ENCODE measurements around the gene CNTN5. TPM values are rescaled to one million over a fixed set of nuclear protein-coding genes. Genes with fewer than 3 reads are reported as not detected.

The CNTN5 gene
- total RNA-seq, 3 donors from 2014 or later (not counting 1 experiment from before 2014, with no cell fraction given) = not detected

DNA sequence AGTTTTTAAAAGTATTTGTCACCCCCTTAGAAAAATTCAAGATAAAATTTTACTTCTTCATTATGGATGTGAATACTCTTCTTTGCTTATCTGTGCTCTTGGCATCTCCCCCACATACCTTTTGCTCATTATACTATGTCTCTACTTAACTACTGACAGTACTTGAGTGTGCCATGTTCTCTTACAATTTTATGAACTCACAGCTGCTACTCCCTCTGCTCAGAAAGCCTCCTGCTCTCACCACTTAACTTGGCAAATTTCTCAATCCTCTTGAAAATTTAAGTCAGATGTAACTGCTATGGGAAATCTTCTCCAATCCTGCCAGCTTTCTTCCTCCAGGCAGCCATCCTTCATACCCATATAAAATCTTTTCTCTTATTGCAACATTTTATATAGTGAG, 163.4 kb downstream of the CNTN5 start:
- no peaks in the 10 kb centered on the region for H3K4me1 Mint-ChIP-seq
- peaks cover 19 to 28% of the 10 kb centered on the region in 2 donors for H3K9me3 Mint-ChIP-seq
- no peaks in the 10 kb centered on the region for H3K4me1 ChIP-seq (ENCODE audit: control insufficient read depth, insufficient read depth, low read length)
- TF ChIP-seq, protein P1, sequence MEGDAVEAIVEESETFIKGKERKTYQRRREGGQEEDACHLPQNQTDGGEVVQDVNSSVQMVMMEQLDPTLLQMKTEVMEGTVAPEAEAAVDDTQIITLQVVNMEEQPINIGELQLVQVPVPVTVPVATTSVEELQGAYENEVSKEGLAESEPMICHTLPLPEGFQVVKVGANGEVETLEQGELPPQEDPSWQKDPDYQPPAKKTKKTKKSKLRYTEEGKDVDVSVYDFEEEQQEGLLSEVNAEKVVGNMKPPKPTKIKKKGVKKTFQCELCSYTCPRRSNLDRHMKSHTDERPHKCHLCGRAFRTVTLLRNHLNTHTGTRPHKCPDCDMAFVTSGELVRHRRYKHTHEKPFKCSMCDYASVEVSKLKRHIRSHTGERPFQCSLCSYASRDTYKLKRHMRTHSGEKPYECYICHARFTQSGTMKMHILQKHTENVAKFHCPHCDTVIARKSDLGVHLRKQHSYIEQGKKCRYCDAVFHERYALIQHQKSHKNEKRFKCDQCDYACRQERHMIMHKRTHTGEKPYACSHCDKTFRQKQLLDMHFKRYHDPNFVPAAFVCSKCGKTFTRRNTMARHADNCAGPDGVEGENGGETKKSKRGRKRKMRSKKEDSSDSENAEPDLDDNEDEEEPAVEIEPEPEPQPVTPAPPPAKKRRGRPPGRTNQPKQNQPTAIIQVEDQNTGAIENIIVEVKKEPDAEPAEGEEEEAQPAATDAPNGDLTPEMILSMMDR (IDR thresholded peaks at IDR 0.05) = no peak
- H3K36me3 ChIP-seq (ENCODE audit: control insufficient read depth, insufficient read depth, low read length) = no peaks in the 10 kb centered on the region
- H3K27ac Mint-ChIP-seq = no peak overlapping the region
- no peaks in the 10 kb centered on the region for H3K27me3 Mint-ChIP-seq (ENCODE audit: low read depth in 2 of 2)
- ATAC-seq = no peak
- DNase-seq = no peak
- H3K27me3 ChIP-seq (ENCODE audit: control insufficient read depth, insufficient read depth, low read length) = no peaks in the 10 kb centered on the region
- no peak overlapping the region for H3K4me3 Mint-ChIP-seq
- no peak overlapping the region for H3K4me3 ChIP-seq (ENCODE audit: low read length)
- intact Hi-C loops (cut with micrococcal nuclease) = no loop called here
- H3K27ac ChIP-seq (ENCODE audit: low read length) = no peak overlapping the region
- H3K9me3 ChIP-seq (ENCODE audit: control insufficient read depth, insufficient read depth, low read length) = no peaks in the 10 kb centered on the region
- peaks cover 7% of the 10 kb centered on the region for H3K36me3 Mint-ChIP-seq

DNA sequence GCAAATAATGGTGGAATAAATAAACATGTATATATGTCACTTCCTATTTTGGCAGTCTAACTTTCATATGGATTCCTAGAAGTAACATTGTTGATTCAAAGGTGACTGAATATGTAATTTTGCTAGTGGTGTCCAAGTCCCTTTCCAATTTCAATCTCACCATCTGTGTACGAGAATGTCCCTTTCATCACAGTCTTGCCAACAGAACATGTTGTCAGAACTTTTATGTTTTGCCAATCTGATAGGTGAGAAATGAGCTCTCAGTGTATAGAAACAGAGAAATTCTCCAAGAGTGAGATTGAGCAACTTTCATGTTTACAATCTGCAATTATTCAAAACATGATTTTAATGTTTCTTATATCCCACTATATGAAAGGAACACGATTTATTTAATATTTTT, 167.5 kb downstream of the CNTN5 start:
- intact Hi-C loops (cut with micrococcal nuclease) = no loop called here
- Histone ChIP-seq H3K36me3 (ENCODE audit: control insufficient read depth, insufficient read depth, low read length) (no peaks in the 10 kb centered on the region), H3K4me1 (ENCODE audit: control insufficient read depth, insufficient read depth, low read length) (no peaks in the 10 kb centered on the region), H3K4me3 (ENCODE audit: low read length) (no peak overlapping the region), H3K27me3 (ENCODE audit: control insufficient read depth, insufficient read depth, low read length) (no peaks in the 10 kb centered on the region), H3K9me3 (ENCODE audit: control insufficient read depth, insufficient read depth, low read length) (no peaks in the 10 kb centered on the region), H3K27ac (ENCODE audit: low read length) (no peak overlapping the region)
- Mint-ChIP-seq H3K36me3 (peaks cover 22% of the 10 kb centered on the region), H3K9me3 (peaks cover 22 to 36% of the 10 kb centered on the region in 2 donors), H3K27ac (no peak overlapping the region), H3K4me3 (no peak overlapping the region), H3K4me1 (no peaks in the 10 kb centered on the region), H3K27me3 (ENCODE audit: low read depth in 2 of 2) (no peaks in the 10 kb centered on the region)
- TF ChIP-seq, protein P1 (IDR thresholded peaks at IDR 0.05) = no peak
- WGBS (ENCODE audit: insufficient coverage) = no CpG with 5 or more reads among the region's 2 CpGs
- ATAC-seq (no peak), DNase-seq (no peak)

DNA sequence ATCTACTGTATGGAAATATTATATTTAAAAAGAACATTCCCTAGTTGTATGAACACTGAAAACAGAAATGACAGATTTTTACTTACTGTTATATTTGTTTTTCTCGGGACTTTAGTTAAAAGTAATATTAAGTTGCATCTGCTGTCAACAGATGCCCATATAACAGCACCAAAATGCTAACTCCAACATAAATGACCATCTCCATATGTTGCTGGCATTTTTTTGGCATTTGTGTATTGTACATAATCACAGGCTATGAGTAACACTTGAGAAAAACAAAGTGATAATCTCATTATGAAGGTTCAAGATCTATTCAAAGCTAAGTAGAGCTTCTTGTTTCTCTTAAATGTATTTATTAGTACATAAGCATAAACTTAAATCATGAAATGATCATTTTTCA, 172.0 kb downstream of the CNTN5 start:
- intact Hi-C loops (cut with micrococcal nuclease) = no loop called here
- WGBS (ENCODE audit: insufficient coverage) = no CpG with 5 or more reads among the region's 1 CpG
- DNase-seq (no peak), ATAC-seq (no peak)
- Mint-ChIP-seq H3K27me3 (ENCODE audit: low read depth in 2 of 2) (no peaks in the 10 kb centered on the region), H3K4me1 (no peaks in the 10 kb centered on the region), H3K27ac (no peak overlapping the region), H3K9me3 (peaks cover 12 to 14% of the 10 kb centered on the region in 2 donors), H3K36me3 (peaks cover 21% of the 10 kb centered on the region), H3K4me3 (no peak overlapping the region)
- Histone ChIP-seq H3K4me1 (ENCODE audit: control insufficient read depth, insufficient read depth, low read length) (no peaks in the 10 kb centered on the region), H3K27ac (ENCODE audit: low read length) (no peak overlapping the region), H3K9me3 (ENCODE audit: control insufficient read depth, insufficient read depth, low read length) (no peaks in the 10 kb centered on the region), H3K27me3 (ENCODE audit: control insufficient read depth, insufficient read depth, low read length) (no peaks in the 10 kb centered on the region), H3K4me3 (ENCODE audit: low read length) (no peak overlapping the region), H3K36me3 (ENCODE audit: control insufficient read depth, insufficient read depth, low read length) (no peaks in the 10 kb centered on the region)
- TF ChIP-seq, protein P1 (IDR thresholded peaks at IDR 0.05) = no peak

DNA sequence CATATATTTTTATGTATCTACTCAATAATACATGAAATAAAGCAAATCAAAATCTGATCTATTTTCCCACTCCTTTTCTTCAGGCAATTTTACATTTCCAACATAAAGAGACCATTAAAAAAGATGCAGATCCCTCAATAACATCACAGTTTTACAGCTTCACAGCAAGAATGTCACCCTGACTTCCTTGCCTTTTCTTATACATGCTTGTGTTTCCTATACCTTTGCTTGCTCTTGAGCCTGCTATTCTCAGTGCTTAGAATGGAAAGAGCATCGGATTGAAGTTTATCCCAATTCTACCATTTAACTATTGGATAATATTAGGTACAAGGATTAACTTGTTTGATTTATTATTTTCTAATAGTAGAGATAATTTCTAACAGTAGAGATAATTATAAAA, 176.7 kb downstream of the CNTN5 start:
- Mint-ChIP-seq H3K4me3 (no peak overlapping the region), H3K27me3 (ENCODE audit: low read depth in 2 of 2) (no peaks in the 10 kb centered on the region), H3K4me1 (no peaks in the 10 kb centered on the region), H3K9me3 (peaks cover 15 to 20% of the 10 kb centered on the region in 2 donors), H3K27ac (no peak overlapping the region), H3K36me3 (peaks cover 20% of the 10 kb centered on the region)
- H3K27me3 ChIP-seq (ENCODE audit: control insufficient read depth, insufficient read depth, low read length) = no peaks in the 10 kb centered on the region
- intact Hi-C loops (cut with micrococcal nuclease) = no loop called here
- WGBS (ENCODE audit: insufficient coverage) = no CpG with 5 or more reads among the region's 1 CpG
- TF ChIP-seq, protein P1 (IDR thresholded peaks at IDR 0.05) = no peak
- ATAC-seq (no peak), DNase-seq (no peak)
- H3K27ac ChIP-seq (ENCODE audit: low read length) = no peak overlapping the region
- no peak overlapping the region for H3K4me3 ChIP-seq (ENCODE audit: low read length)
- H3K9me3 ChIP-seq (ENCODE audit: control insufficient read depth, insufficient read depth, low read length) = no peaks in the 10 kb centered on the region
- H3K36me3 ChIP-seq (ENCODE audit: control insufficient read depth, insufficient read depth, low read length) = no peaks in the 10 kb centered on the region
- no peaks in the 10 kb centered on the region for H3K4me1 ChIP-seq (ENCODE audit: control insufficient read depth, insufficient read depth, low read length)
